Smooth muscle cell (in vitro differentiated cells): ENCODE results near the gene IQSEC1. TPM values are rescaled to one million over a fixed set of nuclear protein-coding genes. Genes with fewer than 3 reads are reported as not detected.

Experiments
- DNase-seq: peaks from one replicate; lab custom pipeline; 2025; ENCODE audit not compliant: unreplicated experiment; lab: John Stamatoyannopoulos, UW
- H2AFZ ChIP-seq: fragments of 200-600 bp; sonication (generic); 2 replicates; pipeline ENCODE4 v1.6.0; 2016; ENCODE audit warnings: antibody characterized with exemption, low read depth, mild to moderate bottlenecking
- H3F3A ChIP-seq: fragments of 200-600 bp; sonication (generic); 2 replicates; pipeline ENCODE4 v1.6.0; 2017; ENCODE audit warnings: antibody characterized with exemption, low read depth
- H3K27ac ChIP-seq: fragments of 200-600 bp; sonication (generic); 2 replicates; pipeline ENCODE4 v1.5.1; 2016; ENCODE audit warnings: low read depth, mild to moderate bottlenecking
- H3K27me3 ChIP-seq: fragments of 200-600 bp; sonication (generic); 2 replicates; pipeline ENCODE4 v1.6.1; 2016; ENCODE audit warnings: low read depth, mild to moderate bottlenecking
- H3K36me3 ChIP-seq: fragments of 200-600 bp; sonication (generic); 2 replicates; pipeline ENCODE4 v1.5.1; 2016; ENCODE audit warnings: low read depth
- H3K4me1 ChIP-seq: fragments of 200-600 bp; sonication (generic); 2 replicates; pipeline ENCODE4 v1.5.1; 2016; ENCODE audit warnings: low read depth
- H3K4me2 ChIP-seq: fragments of 200-600 bp; sonication (generic); 2 replicates; pipeline ENCODE4 v1.6.0; 2016; ENCODE audit warnings: mild to moderate bottlenecking
- H3K4me3 ChIP-seq: fragments of 200-600 bp; sonication (generic); 2 replicates; pipeline ENCODE4 v1.5.1; 2016; ENCODE audit warnings: mild to moderate bottlenecking
- H3K79me2 ChIP-seq: fragments of 200-600 bp; sonication (generic); 2 replicates; pipeline ENCODE4 v1.6.0; 2016; ENCODE audit warnings: low read depth, mild to moderate bottlenecking
- H3K9ac ChIP-seq: fragments of 200-600 bp; sonication (generic); 2 replicates; pipeline ENCODE4 v1.6.0; 2016; ENCODE audit warnings: low read depth
- H3K9me3 ChIP-seq: fragments of 200-600 bp; sonication (generic); replicated peaks from 2 replicates; pipeline ENCODE4 v1.5.1; 2016; ENCODE audit warnings: low read depth
- H4K20me1 ChIP-seq: fragments of 200-600 bp; sonication (generic); 2 replicates; pipeline ENCODE4 v1.6.0; 2016; ENCODE audit warnings: low read depth
- CTCF ChIP-seq: fragments of 200-600 bp; sonication (generic); IDR thresholded peaks from 2 replicates; pipeline ENCODE4 v1.5.1; 2017; ENCODE audit warnings: borderline replicate concordance, mild to moderate bottlenecking, antibody characterized with exemption; ENCODE audit not compliant: insufficient read depth, poor library complexity, severe bottlenecking
- WGBS: methylation state at CpG from one replicate; pipeline ENCODE4 v1.1.7; 2016; ENCODE audit warnings: low lambda C conversion rate; 5-methylcytosine and 5-hydroxymethylcytosine counted together
- polyA plus RNA-seq: library from polyadenylated mRNA; unstranded; fragments of >200 nt; fragmentation: Nextera tagmentation; extraction: Ambion mirVana; gene quantifications from 2 replicates; pipeline ENCODE4 v1.2.1, GENCODE V29; 2016
- total RNA-seq: library from RNA; depleted of rRNA; stranded (reverse); fragments of >200 nt; gene quantifications from 2 replicates; pipeline ENCODE4 v1.2.3, GENCODE V29; 2014

The IQSEC1 gene
- total and polyA plus RNA-seq, 2 experiments from 2014 or later = 18.9 to 19.8 TPM

- Histone ChIP-seq H3K9ac (no peak overlapping the region), H3K36me3 (no peaks in the 10 kb centered on the region)
Measured at GRCh38 chr3:12907729-12908128, 165.5 kb downstream of the IQSEC1 start.

GRCh38 chr3:12907296-12907695 is 165.9 kb downstream of the IQSEC1 start:
- TF ChIP-seq CTCF = no peak
- no peak overlapping the region for H3K9ac ChIP-seq
- no peaks in the 10 kb centered on the region for H3K27me3 ChIP-seq
- no peaks in the 10 kb centered on the region for H3K36me3 ChIP-seq
- H3K4me1 ChIP-seq = no peaks in the 10 kb centered on the region
- H3K9me3 ChIP-seq = no peaks in the 10 kb centered on the region
- H3K4me2 ChIP-seq = no peak overlapping the region
- H3K79me2 ChIP-seq = no peaks in the 10 kb centered on the region
- H3K4me3 ChIP-seq = no peak overlapping the region
- DNase-seq = no peak
- H3K27ac ChIP-seq = no peak overlapping the region
- peaks cover 11% of the 10 kb centered on the region for H4K20me1 ChIP-seq
- H3F3A ChIP-seq = no peaks in the 10 kb centered on the region
- no peak overlapping the region for H2AFZ ChIP-seq
- WGBS = 99% methylated on average over 13 of the region's 16 CpGs

More at GRCh38 chr3:12907729-12908128, 165.5 kb downstream of the IQSEC1 start:
- Histone ChIP-seq H3K27ac (no peak overlapping the region), H3K27me3 (no peaks in the 10 kb centered on the region), H3K9me3 (no peaks in the 10 kb centered on the region), H3F3A (no peaks in the 10 kb centered on the region), H3K79me2 (no peaks in the 10 kb centered on the region), H3K4me3 (no peak overlapping the region), H3K4me1 (no peaks in the 10 kb centered on the region), H4K20me1 (peaks cover 8% of the 10 kb centered on the region), H2AFZ (no peak overlapping the region), H3K4me2 (no peak overlapping the region)
- TF ChIP-seq CTCF = no peak
- WGBS = 95% methylated on average over 18 of the region's 18 CpGs
- DNase-seq = no peak

- Histone ChIP-seq H3K9me3 (no peaks in the 10 kb centered on the region), H3K36me3 (no peaks in the 10 kb centered on the region), H3K9ac (no peak overlapping the region), H3F3A (no peaks in the 10 kb centered on the region), H3K79me2 (no peaks in the 10 kb centered on the region), H3K4me1 (no peaks in the 10 kb centered on the region), H3K27ac (no peak overlapping the region), H2AFZ (no peak overlapping the region), H4K20me1 (peaks cover 15% of the 10 kb centered on the region), H3K4me3 (no peak overlapping the region), H3K27me3 (no peaks in the 10 kb centered on the region), H3K4me2 (no peak overlapping the region)
- TF ChIP-seq CTCF = no peak
- WGBS = 93% methylated on average over 5 of the region's 5 CpGs
- DNase-seq = no peak
Measured at GRCh38 chr3:12906916-12907290, 166.3 kb downstream of the IQSEC1 start.

- Histone ChIP-seq H3K4me2 (no peak overlapping the region), H3K36me3 (no peaks in the 10 kb centered on the region), H3F3A (no peaks in the 10 kb centered on the region), H3K9ac (no peak overlapping the region), H3K4me1 (no peaks in the 10 kb centered on the region), H3K4me3 (no peak overlapping the region), H4K20me1 (peaks cover 20% of the 10 kb centered on the region), H3K27me3 (no peaks in the 10 kb centered on the region), H3K79me2 (no peaks in the 10 kb centered on the region), H3K27ac (no peak overlapping the region), H2AFZ (no peak overlapping the region), H3K9me3 (no peaks in the 10 kb centered on the region)
- no peak for DNase-seq
- no peak for TF ChIP-seq CTCF
- 97% methylated on average over 20 of the region's 20 CpGs for WGBS
Measured at GRCh38 chr3:12906141-12906915, 166.9 kb downstream of the IQSEC1 start.
